ENCODE data around the gene ASCL5. TPM values are rescaled to one million over a fixed set of nuclear protein-coding genes. Genes with fewer than 3 reads are reported as not detected.

The ASCL5 gene
- total RNA-seq, 1 donor from 2014 or later: 0.26 TPM

GRCh38 chr1:201096977-201097856 lies 29.8 kb downstream of the ASCL5 start:
- H3K4me3 Mint-ChIP-seq (ENCODE audit: low read depth): no peak overlapping the region
- TF ChIP-seq CTCF (IDR thresholded peaks at IDR 0.05; ENCODE audit: unreplicated experiment): no peak
- DNase-seq (ENCODE audit: low spot score, unreplicated experiment): no peak
- H3K9me3 Mint-ChIP-seq (ENCODE audit: low read depth): no peaks in the 10 kb centered on the region
- no peaks in the 10 kb centered on the region for H3K4me1 Mint-ChIP-seq (ENCODE audit: low read depth)
- H3K36me3 Mint-ChIP-seq (ENCODE audit: insufficient read depth): no peaks in the 10 kb centered on the region
- peaks cover 20% of the 10 kb centered on the region for H3K27me3 Mint-ChIP-seq
- no peak overlapping the region for H3K27ac Mint-ChIP-seq

- Mint-ChIP-seq H3K9me3 (ENCODE audit: low read depth) (no peaks in the 10 kb centered on the region), H3K4me3 (ENCODE audit: low read depth) (no peak overlapping the region), H3K27me3 (peaks cover 20% of the 10 kb centered on the region), H3K4me1 (ENCODE audit: low read depth) (no peaks in the 10 kb centered on the region), H3K27ac (no peak overlapping the region), H3K36me3 (ENCODE audit: insufficient read depth) (no peaks in the 10 kb centered on the region)
- no peak for DNase-seq (ENCODE audit: low spot score, unreplicated experiment)
- no peak for TF ChIP-seq CTCF (IDR thresholded peaks at IDR 0.05; ENCODE audit: unreplicated experiment)
These were observed 30.9 kb downstream of the ASCL5 start for GRCh38 chr1:201096041-201096461.

GRCh38 chr1:201095581-201095980 lies 31.4 kb downstream of the ASCL5 start:
- TF ChIP-seq CTCF (IDR thresholded peaks at IDR 0.05; ENCODE audit: unreplicated experiment): no peak
- no peak overlapping the region for H3K4me3 Mint-ChIP-seq (ENCODE audit: low read depth)
- no peaks in the 10 kb centered on the region for H3K9me3 Mint-ChIP-seq (ENCODE audit: low read depth)
- H3K36me3 Mint-ChIP-seq (ENCODE audit: insufficient read depth): no peaks in the 10 kb centered on the region
- H3K27me3 Mint-ChIP-seq: peaks cover 20% of the 10 kb centered on the region
- H3K4me1 Mint-ChIP-seq (ENCODE audit: low read depth): no peaks in the 10 kb centered on the region
- no peak overlapping the region for H3K27ac Mint-ChIP-seq
- no peak for DNase-seq (ENCODE audit: low spot score, unreplicated experiment)

GRCh38 chr1:201094832-201095231 lies 32.2 kb downstream of the ASCL5 start:
- H3K4me3 Mint-ChIP-seq (ENCODE audit: low read depth): no peak overlapping the region
- no peak overlapping the region for H3K27ac Mint-ChIP-seq
- no peak for DNase-seq (ENCODE audit: low spot score, unreplicated experiment)
- no peaks in the 10 kb centered on the region for H3K9me3 Mint-ChIP-seq (ENCODE audit: low read depth)
- H3K4me1 Mint-ChIP-seq (ENCODE audit: low read depth): no peaks in the 10 kb centered on the region
- H3K27me3 Mint-ChIP-seq: peaks cover 20% of the 10 kb centered on the region
- no peaks in the 10 kb centered on the region for H3K36me3 Mint-ChIP-seq (ENCODE audit: insufficient read depth)
- TF ChIP-seq CTCF (IDR thresholded peaks at IDR 0.05; ENCODE audit: unreplicated experiment): no peak

GRCh38 chr1:201093962-201094361 lies 33.0 kb downstream of the ASCL5 start:
- DNase-seq (ENCODE audit: low spot score, unreplicated experiment): no peak
- no peak for TF ChIP-seq CTCF (IDR thresholded peaks at IDR 0.05; ENCODE audit: unreplicated experiment)
- H3K36me3 Mint-ChIP-seq (ENCODE audit: insufficient read depth): no peaks in the 10 kb centered on the region
- H3K9me3 Mint-ChIP-seq (ENCODE audit: low read depth): no peaks in the 10 kb centered on the region
- no peak overlapping the region for H3K27ac Mint-ChIP-seq
- H3K4me3 Mint-ChIP-seq (ENCODE audit: low read depth): no peak overlapping the region
- no peaks in the 10 kb centered on the region for H3K4me1 Mint-ChIP-seq (ENCODE audit: low read depth)
- H3K27me3 Mint-ChIP-seq: peaks cover 20% of the 10 kb centered on the region
